Memory B cell (primary cell): Measurements from ENCODE around the gene CARD10.

Experiments used
- ATAC-seq: fragments of 150-1000 bp; cut with Tn5 transposase; 2 replicates; pipeline ENCODE4 v1.10.0; 2021; ENCODE audit warnings: low read depth, mild to moderate bottlenecking, moderate library complexity
- DNase-seq, 2 donors: peaks; one replicate each; pipeline ENCODE4 v3.0.0; 2022; ENCODE audit warnings: low spot score in 2 of 2
- H3K27ac Mint-ChIP-seq: one replicate; pipeline ENCODE4 v1.8.0; 2022; ENCODE audit warnings: mild to moderate bottlenecking, moderate library complexity, mixed read lengths
- H3K27me3 Mint-ChIP-seq: one replicate; pipeline ENCODE4 v1.8.0; 2022; ENCODE audit warnings: mixed read lengths
- H3K36me3 Mint-ChIP-seq: one replicate; pipeline ENCODE4 v1.8.0; 2022; ENCODE audit warnings: mild to moderate bottlenecking, mixed read lengths
- H3K4me1 Mint-ChIP-seq: one replicate; pipeline ENCODE4 v1.8.0; 2022; ENCODE audit warnings: mixed read lengths
- H3K4me3 Mint-ChIP-seq: one replicate; pipeline ENCODE4 v1.8.0; 2022; ENCODE audit warnings: mild to moderate bottlenecking, moderate library complexity, mixed read lengths
- H3K9me3 Mint-ChIP-seq: one replicate; pipeline ENCODE4 v1.8.0; 2022; ENCODE audit warnings: mixed read lengths

Gene CARD10

DNA sequence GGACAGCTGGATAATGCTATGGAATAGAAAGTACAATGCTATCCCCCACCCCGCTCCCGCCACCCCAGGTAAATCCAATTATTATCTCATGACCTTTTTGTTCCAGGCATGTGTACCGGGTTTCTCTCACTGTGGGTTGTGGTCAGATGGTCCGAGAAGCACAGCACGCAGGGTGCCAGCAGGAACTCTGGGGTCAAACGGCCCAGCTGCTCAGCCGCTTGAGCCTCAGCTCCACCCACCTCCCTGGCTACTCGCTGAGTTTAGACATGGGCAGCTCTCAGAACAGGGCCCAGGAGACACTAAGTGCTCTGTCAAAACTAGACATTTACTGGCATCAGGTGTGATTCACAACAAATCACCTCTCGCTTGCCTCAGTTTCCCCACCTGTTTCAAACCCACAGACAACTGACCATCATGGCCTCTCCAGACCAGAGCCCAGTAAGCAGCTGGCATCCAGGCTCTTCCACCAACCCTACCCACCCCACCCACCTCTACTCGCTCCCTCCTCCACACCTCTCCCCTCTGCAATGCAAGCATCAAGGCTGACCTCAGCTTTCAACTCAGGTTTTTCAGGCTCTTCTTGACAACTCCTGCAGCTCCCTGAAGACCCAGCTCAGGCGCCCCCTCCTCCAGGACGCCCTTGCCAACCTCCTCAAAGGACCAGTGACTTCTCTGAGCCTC, 20.0 kb downstream of the CARD10 start:
- Mint-ChIP-seq H3K36me3 (no peaks in the 10 kb centered on the region), H3K4me1 (peaks cover 4% of the 10 kb centered on the region), H3K27ac (no peak overlapping the region), H3K4me3 (no peak overlapping the region), H3K9me3 (no peaks in the 10 kb centered on the region), H3K27me3 (peaks cover 21% of the 10 kb centered on the region)
- no peak for DNase-seq
- ATAC-seq: no peak

DNA sequence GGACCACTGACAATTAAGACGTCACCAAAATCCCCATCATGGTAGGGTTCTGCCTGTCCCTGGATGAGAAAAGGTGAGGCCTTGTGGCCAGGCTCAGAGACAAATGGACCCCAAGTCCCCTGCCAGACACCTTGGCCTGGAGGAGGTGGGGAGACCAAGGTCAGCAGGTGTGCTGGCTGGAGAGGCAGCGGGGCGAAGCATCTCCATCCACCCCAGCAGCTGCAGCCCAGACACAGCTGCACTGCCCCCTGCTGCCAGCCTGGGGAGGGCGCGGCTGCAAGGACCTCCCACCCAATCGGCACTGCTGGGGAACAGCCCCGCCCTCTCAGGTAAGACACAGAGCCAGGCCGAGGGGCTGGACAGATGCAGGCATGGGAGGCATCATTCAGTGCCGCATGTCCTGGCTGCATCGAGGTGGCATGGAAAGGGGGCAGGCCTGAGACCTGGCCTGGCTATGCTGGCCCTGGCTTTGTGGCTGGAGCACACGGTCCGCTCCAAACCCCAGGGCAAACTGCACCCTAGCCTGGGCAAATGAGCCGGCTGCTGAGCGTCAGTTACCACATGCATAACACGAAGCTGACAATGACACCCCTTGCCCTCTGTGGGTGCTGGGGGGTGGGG, 20.8 kb downstream of the CARD10 start:
- Mint-ChIP-seq H3K27me3 (peaks cover 20% of the 10 kb centered on the region), H3K4me3 (no peak overlapping the region), H3K9me3 (no peaks in the 10 kb centered on the region), H3K27ac (no peak overlapping the region), H3K36me3 (no peaks in the 10 kb centered on the region), H3K4me1 (peaks cover 8% of the 10 kb centered on the region)
- peak; percentile 70 to 72 for DNase-seq
- peak; percentile 99 for ATAC-seq

DNA sequence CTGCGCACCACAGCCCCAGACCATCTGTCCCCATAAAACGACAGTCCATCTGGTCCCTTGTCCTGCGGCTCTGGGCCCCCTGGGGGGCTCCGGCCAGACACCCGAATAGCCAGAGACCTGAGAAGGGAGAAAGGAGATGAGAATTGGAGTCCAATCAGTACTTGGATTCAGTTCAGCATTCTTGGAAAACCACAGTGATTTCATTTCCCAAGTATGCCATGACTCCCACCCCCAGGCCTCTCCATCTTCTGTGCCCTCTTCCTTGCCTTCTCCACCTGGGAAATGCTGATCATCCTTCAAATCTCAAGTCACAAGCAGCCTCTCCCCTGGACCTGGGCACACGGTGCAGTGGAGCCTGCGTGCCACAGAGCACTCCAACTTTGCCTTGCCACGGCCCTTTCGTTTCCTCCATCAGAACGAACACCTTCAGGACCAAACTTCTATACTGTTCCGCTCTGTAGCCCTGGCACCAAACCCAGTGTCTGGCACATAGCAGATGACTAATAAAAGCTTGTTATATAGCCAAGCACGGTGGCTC, 22.1 kb downstream of the CARD10 start:
- no peaks in the 10 kb centered on the region for H3K36me3 Mint-ChIP-seq
- no peak for ATAC-seq
- H3K27me3 Mint-ChIP-seq: peaks cover 21% of the 10 kb centered on the region
- peaks cover 15% of the 10 kb centered on the region for H3K4me1 Mint-ChIP-seq
- no peak overlapping the region for H3K4me3 Mint-ChIP-seq
- no peak for DNase-seq
- no peaks in the 10 kb centered on the region for H3K9me3 Mint-ChIP-seq
- no peak overlapping the region for H3K27ac Mint-ChIP-seq

DNA sequence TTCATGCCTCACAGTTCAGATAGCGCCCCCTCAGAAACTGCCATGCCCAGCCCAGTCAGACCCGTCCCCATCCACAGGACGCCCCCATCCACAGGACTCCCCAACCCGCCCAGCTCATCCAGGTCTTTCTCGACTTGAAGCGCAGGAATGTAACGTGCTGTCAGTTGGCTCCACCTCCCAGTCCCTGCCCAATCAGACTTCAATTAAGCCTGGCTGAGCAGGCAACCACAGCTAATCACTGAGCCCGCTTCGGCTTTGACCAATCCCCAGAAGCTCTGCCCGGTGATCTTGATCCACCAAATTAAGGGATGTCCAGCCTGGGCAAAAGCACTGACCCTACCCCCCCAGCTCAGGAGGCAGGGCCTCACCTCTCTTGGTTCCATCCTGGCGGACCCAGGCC, 22.6 kb downstream of the CARD10 start:
- Mint-ChIP-seq H3K4me3 (no peak overlapping the region), H3K4me1 (peaks cover 17% of the 10 kb centered on the region), H3K36me3 (no peaks in the 10 kb centered on the region), H3K27me3 (peaks cover 18% of the 10 kb centered on the region), H3K27ac (no peak overlapping the region), H3K9me3 (no peaks in the 10 kb centered on the region)
- no peak for ATAC-seq
- no peak for DNase-seq

DNA sequence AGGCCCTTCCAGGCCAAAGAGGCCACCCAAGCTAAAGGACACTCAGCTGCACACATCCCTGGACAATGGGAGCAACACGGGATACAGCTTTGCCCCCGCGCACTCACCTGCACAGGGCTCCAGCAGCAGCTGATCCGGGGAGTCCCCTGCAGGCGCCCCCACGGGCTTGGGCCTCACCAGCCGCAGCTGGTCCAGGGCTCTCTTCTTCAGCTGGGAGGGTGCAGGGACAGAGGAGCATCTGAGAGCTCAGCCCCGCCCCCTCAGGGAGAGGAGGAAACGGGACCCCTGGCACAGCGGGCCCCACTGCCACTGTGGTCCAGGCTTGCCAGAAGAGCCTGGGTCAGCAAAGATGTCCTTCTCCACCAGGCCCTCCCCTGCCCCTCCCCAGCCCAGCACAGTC, 25.2 kb downstream of the CARD10 start:
- H3K4me3 Mint-ChIP-seq: no peak overlapping the region
- no peak for ATAC-seq

DNA sequence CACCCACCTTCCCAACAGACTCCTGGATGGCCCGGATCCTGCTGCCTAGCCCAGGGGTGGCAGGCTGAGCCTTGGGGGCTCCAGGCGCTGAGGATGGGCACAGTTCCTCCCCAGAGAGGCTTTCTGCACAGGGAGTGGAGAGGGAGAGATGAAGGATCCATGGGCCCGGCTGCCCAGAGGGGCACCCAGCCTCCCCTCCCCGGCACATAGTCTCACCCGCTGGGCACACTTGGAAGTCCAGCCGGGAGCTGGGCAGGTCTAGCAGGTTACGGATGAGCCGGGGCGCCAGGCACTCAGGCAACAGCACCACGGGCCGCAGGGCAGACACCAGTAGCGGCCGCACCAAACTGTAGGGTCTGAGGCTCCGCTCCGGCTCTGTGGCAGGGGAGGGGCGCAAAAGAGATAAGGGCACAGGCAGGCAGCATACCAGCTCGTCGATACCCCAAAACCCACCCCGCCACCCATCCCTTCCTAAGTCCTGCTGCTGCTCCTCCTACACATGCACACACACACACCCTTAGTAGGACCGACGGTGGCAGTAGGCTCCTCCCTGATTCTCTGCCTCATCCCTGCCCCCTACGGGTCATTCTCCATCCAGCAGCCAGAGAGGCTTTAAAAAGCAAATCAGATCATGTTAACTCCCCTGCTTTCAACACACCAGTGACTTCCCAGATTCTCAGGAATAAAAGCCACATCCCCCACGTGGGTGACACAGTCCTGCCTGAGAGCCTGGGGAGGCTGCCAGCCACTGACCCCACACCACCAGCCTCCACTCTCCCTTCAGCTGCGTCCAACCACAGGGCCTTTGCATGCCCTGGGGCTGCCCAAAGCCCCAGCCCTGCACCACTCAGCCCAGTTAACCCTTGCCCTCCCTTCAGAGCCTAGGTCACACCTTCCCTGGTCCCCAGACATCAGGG, 26.5 kb downstream of the CARD10 start:
- Mint-ChIP-seq H3K27ac (peak overlapping the region; percentile 50), H3K4me1 (peaks cover 22% of the 10 kb centered on the region), H3K36me3 (no peaks in the 10 kb centered on the region), H3K9me3 (no peaks in the 10 kb centered on the region), H3K4me3 (no peak overlapping the region), H3K27me3 (peaks cover 6% of the 10 kb centered on the region)
- ATAC-seq (peak; percentile 87), DNase-seq (peak; percentile 32 to 37)

More for the DNA sequence above, 25.2 kb downstream of the CARD10 start:
- Mint-ChIP-seq H3K4me1 (peaks cover 26% of the 10 kb centered on the region), H3K9me3 (no peaks in the 10 kb centered on the region), H3K27me3 (peaks cover 11% of the 10 kb centered on the region), H3K36me3 (no peaks in the 10 kb centered on the region), H3K27ac (no peak overlapping the region)
- DNase-seq: no peak

DNA sequence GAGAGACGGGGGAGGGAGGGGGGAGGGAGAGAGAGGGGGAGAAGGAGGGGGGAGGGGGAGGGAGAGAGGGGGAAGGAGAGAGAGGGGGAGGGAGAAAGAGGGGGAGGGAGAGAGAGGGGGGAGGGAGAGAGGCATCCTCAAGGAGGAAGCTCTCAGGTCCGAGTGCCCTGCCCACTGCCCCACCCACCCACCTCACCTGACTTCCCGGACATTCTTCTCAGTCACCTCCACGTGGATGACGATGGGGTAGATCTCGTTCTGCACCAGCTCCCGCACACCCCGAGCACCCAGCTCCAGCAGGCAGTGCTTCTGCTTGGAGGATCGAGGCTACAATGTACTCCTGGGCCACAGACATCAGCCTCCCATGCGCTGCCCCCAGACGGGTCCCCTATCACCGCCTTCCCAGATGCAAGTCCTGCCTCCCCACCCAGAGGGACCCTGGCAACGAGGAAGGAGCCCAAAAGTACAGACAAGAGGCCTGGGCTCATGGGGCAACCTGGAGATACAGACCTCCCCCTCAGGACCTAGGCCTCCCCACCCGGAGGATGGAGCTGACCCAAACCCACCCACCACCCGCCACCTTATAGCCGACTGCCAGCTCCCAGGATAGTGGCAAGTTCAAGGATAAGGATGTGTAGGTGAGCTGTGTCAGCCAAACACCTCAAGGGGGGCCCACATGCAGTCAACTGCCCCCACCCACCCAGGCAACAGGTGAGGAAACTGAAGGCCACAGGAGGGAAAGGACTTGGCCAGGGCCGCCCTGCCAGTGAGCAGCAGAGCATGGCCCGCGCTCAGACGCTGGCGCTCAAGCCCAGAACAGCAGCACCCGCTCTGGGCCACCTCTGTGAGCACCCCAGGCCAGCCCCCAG, 27.4 kb downstream of the CARD10 start:
- ATAC-seq (no peak), DNase-seq (no peak)
- H3K27ac Mint-ChIP-seq: no peak overlapping the region
- peaks cover 3% of the 10 kb centered on the region for H3K27me3 Mint-ChIP-seq
- peaks cover 30% of the 10 kb centered on the region for H3K4me1 Mint-ChIP-seq
- H3K9me3 Mint-ChIP-seq: no peaks in the 10 kb centered on the region
- H3K4me3 Mint-ChIP-seq: no peak overlapping the region
- H3K36me3 Mint-ChIP-seq: no peaks in the 10 kb centered on the region

DNA sequence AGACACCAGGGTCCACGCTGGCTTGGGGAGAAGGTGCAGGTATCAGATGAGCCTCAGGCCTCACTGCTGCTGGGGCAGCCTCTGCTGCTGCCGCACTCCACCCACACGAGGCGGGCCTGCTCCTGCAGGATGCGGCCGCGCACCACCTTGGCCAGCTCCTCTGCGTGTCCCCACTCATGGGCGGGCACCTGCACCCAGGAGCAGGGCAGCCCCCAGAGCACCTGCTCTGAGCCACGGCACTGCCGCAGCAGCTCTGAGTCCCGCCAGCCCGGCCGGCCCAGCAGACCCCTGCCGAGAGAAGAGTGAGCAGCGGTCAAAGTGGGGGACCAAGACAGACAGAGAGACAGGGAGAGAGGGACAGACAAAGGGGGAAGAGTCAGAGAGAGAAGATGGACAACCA, 28.1 kb downstream of the CARD10 start:
- Mint-ChIP-seq H3K27ac (no peak overlapping the region), H3K4me1 (peaks cover 35% of the 10 kb centered on the region), H3K27me3 (peaks cover 3% of the 10 kb centered on the region), H3K4me3 (peak overlapping the region; percentile 30), H3K36me3 (no peaks in the 10 kb centered on the region), H3K9me3 (no peaks in the 10 kb centered on the region)
- ATAC-seq (no peak), DNase-seq (no peak)

DNA sequence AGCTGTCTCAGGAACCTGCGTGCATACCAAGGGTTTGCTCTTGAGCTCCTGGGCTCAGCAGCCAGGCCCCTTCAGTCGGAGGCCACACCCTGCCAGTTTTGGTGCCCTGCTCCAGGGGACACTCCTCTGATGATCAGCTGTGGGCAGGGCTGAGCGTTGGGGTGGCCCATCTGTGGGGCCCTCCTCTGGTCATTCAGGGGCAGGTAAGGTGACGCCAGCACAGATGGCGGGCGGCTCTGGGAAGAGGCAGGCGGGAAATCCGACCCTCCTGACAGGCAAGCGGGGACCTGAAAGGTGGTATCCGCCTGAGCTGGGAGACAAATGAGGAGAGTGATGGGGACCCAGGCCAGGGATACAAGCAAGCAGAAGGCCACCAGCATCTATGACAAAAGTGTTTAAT, 29.2 kb downstream of the CARD10 start:
- ATAC-seq (no peak), DNase-seq (no peak)
- Mint-ChIP-seq H3K27me3 (peaks cover 3% of the 10 kb centered on the region), H3K27ac (no peak overlapping the region), H3K4me3 (no peak overlapping the region), H3K4me1 (peaks cover 36% of the 10 kb centered on the region), H3K9me3 (no peaks in the 10 kb centered on the region), H3K36me3 (no peaks in the 10 kb centered on the region)

DNA sequence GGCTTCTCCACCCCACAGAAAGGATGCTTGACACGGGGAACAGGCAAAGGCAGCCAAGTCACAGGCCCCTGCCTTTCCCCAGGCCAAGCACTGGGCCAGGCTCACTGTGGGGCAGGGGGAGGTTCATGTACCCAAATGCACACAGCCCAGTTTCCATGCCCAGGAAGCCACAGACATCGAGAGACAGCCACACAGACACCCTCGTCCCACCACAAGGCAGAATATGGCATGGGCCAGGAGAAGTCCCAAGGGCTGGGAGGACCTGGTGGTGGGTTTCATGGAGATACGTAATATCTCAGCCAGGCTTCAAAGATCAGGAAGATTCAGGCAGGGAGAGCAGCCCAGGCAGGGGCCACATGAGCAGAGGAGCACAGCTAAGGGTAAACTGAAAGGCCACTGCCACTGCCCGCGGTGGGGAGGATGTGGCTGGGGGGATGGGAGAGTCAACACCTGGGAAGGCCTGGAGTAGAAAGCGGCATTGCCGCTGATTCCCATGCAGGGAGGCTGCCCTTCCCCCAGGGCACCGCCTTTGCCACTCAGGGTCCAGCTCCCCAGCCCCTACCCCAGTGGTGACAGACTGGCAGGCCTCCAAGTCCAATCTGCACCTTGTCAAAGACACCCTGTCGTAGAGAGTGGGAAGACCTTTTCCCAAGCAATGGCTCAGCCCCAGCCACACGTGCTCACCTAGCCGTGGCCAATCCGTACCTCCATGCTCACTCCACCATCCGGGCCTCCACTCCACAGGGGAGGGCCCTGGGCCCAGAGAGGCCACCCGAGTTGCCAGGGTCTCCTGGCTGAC, 30.7 kb downstream of the CARD10 start:
- Mint-ChIP-seq H3K9me3 (no peaks in the 10 kb centered on the region), H3K4me3 (no peak overlapping the region), H3K4me1 (peaks cover 44% of the 10 kb centered on the region), H3K27ac (no peak overlapping the region), H3K36me3 (no peaks in the 10 kb centered on the region), H3K27me3 (peaks cover 3% of the 10 kb centered on the region)
- DNase-seq (no peak), ATAC-seq (no peak)

DNA sequence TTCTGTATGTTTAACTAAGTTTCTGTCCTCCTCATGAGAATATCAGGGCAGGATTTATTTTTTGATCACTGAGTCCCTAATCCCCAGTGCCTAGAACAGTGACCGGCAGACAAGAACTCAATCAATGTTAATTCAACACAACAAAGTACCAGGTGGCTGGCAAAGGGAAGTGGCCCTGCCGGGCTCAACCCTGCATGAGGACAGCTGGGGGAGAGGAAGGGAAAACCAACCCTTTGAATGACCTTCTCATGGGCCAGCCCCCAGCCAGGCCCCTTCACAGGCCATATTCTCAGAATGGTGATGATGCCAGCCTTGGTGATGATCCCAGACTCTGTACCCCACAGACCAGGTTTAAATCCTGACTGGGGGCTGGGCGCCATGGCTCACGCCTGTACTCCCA, 31.6 kb downstream of the CARD10 start:
- Mint-ChIP-seq H3K9me3 (no peaks in the 10 kb centered on the region), H3K4me1 (peaks cover 44% of the 10 kb centered on the region), H3K4me3 (peak overlapping the region; percentile 98), H3K36me3 (peaks cover under 1% of the 10 kb centered on the region), H3K27me3 (no peaks in the 10 kb centered on the region), H3K27ac (no peak overlapping the region)
- ATAC-seq (no peak), DNase-seq (no peak)

DNA sequence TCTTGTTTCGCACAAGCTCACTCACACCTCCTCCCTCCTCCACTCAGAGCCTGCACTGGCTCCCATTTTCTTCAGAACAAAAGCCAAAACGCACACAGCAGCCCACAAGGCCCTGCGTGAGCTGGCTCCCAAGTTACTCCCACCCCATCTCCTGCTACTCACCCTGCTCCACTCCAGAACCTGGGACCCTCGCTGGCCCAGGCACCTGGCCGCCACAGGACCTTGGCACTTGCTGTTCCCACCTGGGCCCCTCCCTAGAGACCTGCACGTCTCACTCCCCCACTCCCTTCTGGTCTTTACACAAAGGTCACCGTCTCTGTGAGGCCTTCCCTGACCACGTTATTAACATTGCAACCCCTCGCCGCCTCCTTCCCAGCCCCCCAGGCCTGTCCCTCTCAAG, 32.1 kb downstream of the CARD10 start:
- Mint-ChIP-seq H3K27ac (peak overlapping the region; percentile 89), H3K4me3 (peak overlapping the region; percentile 98), H3K4me1 (peaks cover 48% of the 10 kb centered on the region), H3K36me3 (peaks cover 5% of the 10 kb centered on the region), H3K9me3 (no peaks in the 10 kb centered on the region), H3K27me3 (no peaks in the 10 kb centered on the region)
- ATAC-seq (no peak), DNase-seq (no peak)
